Esophagus (tissue), 2 donors: ENCODE data around the gene COL9A3. TPM values are rescaled to one million over a fixed set of nuclear protein-coding genes. Genes with fewer than 3 reads are reported as not detected.
A peak's percentile ranks its signal among the peaks of the same experiment; 100 is the strongest.

Experiments used
- H3K27ac ChIP-seq, 2 donors: one replicate each; pipeline ENCODE4 v1.5.1; 2013; ENCODE audit warnings: low read depth in 2 of 2, mild to moderate bottlenecking in 2 of 2, inconsistent platforms in 1 of 2, low read length in 1 of 2, moderate library complexity in 1 of 2
- H3K27me3 ChIP-seq, 2 donors: one replicate each; pipeline ENCODE4 v1.6.1; 2013; ENCODE audit warnings: low read length in 2 of 2, control low read depth in 1 of 2, mild to moderate bottlenecking in 1 of 2; ENCODE audit not compliant: insufficient read depth in 2 of 2, control insufficient read depth in 1 of 2
- H3K36me3 ChIP-seq, 2 donors: one replicate each; pipeline ENCODE4 v1.6.1; 2013; ENCODE audit warnings: low read length in 1 of 2; ENCODE audit not compliant: control insufficient read depth in 2 of 2, insufficient read depth in 2 of 2
- H3K4me1 ChIP-seq, 2 donors: one replicate each; pipeline ENCODE4 v1.6.1; 2013; ENCODE audit warnings: low read length in 1 of 2; ENCODE audit not compliant: control insufficient read depth in 2 of 2, insufficient read depth in 2 of 2
- H3K4me3 ChIP-seq, 2 donors: one replicate each; pipeline ENCODE4 v1.5.1; 2013; ENCODE audit warnings: low read length in 2 of 2, mild to moderate bottlenecking in 2 of 2, low read depth in 1 of 2, moderate library complexity in 1 of 2
- H3K9me3 ChIP-seq, 2 donors: one replicate each; pipeline ENCODE4 v1.6.1; 2013; ENCODE audit warnings: mild to moderate bottlenecking in 2 of 2, low read depth in 1 of 2, low read length in 1 of 2, moderate library complexity in 1 of 2; ENCODE audit not compliant: control insufficient read depth in 2 of 2, insufficient read depth in 1 of 2
- WGBS, 2 donors: extraction: QIAGEN DNeasy Blood & Tissue Kit; methylation state at CpG; one replicate each; pipeline ENCODE4 v1.1.7; 2013; 5-methylcytosine and 5-hydroxymethylcytosine counted together
- polyA plus RNA-seq, 2 donors: library from polyadenylated mRNA; stranded (reverse); fragments of 200-250 nt; gene quantifications; one replicate each; pipeline ENCODE4 v1.2.3, GENCODE V29; 2013
- donor health status: healthy with polysubstance abuse.
- donor health status: Bipolar disorder and iron deficiency.

The COL9A3 gene
- polyA plus RNA-seq, 2 donors, result 1.4 to 3.8 TPM

- Histone ChIP-seq H3K27me3 (peaks cover 0 to 17% of the 10 kb centered on the region in 2 donors), H3K36me3 (peaks cover 17 to 25% of the 10 kb centered on the region in 2 donors), H3K9me3 (peaks cover 0 to 3% of the 10 kb centered on the region in 2 donors), H3K27ac (no peak overlapping the region), H3K4me3 (no peak overlapping the region), H3K4me1 (peaks cover 3 to 23% of the 10 kb centered on the region in 2 donors)
- 27 to 33% methylated on average over 24 of the region's 24 CpGs for WGBS, 2 donors
Observed at GRCh38 chr20:62815066-62815991, 1.5 kb upstream of the COL9A3 start.

GRCh38 chr20:62816031-62816883, 593 bp upstream of the COL9A3 start:
- H3K9me3 ChIP-seq, result peaks cover 0 to 3% of the 10 kb centered on the region in 2 donors
- peak overlapping the region in 1 of 2 donors; percentile 13 for H3K4me3 ChIP-seq
- 3 to 4% methylated on average over 49 to 57 of the region's 57 CpGs for WGBS, 2 donors
- no peak overlapping the region for H3K27ac ChIP-seq
- peaks cover 3 to 24% of the 10 kb centered on the region in 2 donors for H3K4me1 ChIP-seq
- H3K36me3 ChIP-seq, result peaks cover 11 to 21% of the 10 kb centered on the region in 2 donors
- peaks cover 0 to 17% of the 10 kb centered on the region in 2 donors for H3K27me3 ChIP-seq

- Histone ChIP-seq H3K9me3 (peaks cover 0 to 3% of the 10 kb centered on the region in 2 donors), H3K36me3 (peaks cover 0 to 4% of the 10 kb centered on the region in 2 donors), H3K4me1 (peaks cover 3 to 24% of the 10 kb centered on the region in 2 donors), H3K4me3 (no peak overlapping the region), H3K27me3 (peaks cover 0 to 17% of the 10 kb centered on the region in 2 donors), H3K27ac (no peak overlapping the region)
- 53 to 56% methylated on average over 11 to 12 of the region's 12 CpGs for WGBS, 2 donors
Observed at GRCh38 chr20:62817975-62818591, 1.2 kb downstream of the COL9A3 start.

- Histone ChIP-seq H3K36me3 (no peaks in the 10 kb centered on the region), H3K9me3 (peaks cover 0 to 3% of the 10 kb centered on the region in 2 donors), H3K27ac (no peak overlapping the region), H3K4me3 (no peak overlapping the region), H3K27me3 (peaks cover 0 to 17% of the 10 kb centered on the region in 2 donors), H3K4me1 (peaks cover 3 to 24% of the 10 kb centered on the region in 2 donors)
- 16 to 21% methylated on average over 21 to 25 of the region's 25 CpGs for WGBS, 2 donors
Observed at GRCh38 chr20:62818592-62819493, 2.0 kb downstream of the COL9A3 start.

GRCh38 chr20:62819494-62820174, 2.8 kb downstream of the COL9A3 start:
- Histone ChIP-seq H3K27ac (no peak overlapping the region), H3K36me3 (no peaks in the 10 kb centered on the region), H3K4me3 (no peak overlapping the region), H3K27me3 (peaks cover 0 to 17% of the 10 kb centered on the region in 2 donors), H3K4me1 (peaks cover 4 to 30% of the 10 kb centered on the region in 2 donors), H3K9me3 (peaks cover 0 to 3% of the 10 kb centered on the region in 2 donors)
- 50 to 56% methylated on average over 16 of the region's 16 CpGs for WGBS, 2 donors

GRCh38 chr20:62820208-62820961, 3.5 kb downstream of the COL9A3 start:
- Histone ChIP-seq H3K36me3 (no peaks in the 10 kb centered on the region), H3K4me3 (no peak overlapping the region), H3K27ac (no peak overlapping the region), H3K4me1 (peaks cover 4 to 30% of the 10 kb centered on the region in 2 donors), H3K27me3 (peaks cover 0 to 17% of the 10 kb centered on the region in 2 donors), H3K9me3 (peaks cover 0 to 3% of the 10 kb centered on the region in 2 donors)
- WGBS, 2 donors, result 58 to 64% methylated on average over 23 of the region's 23 CpGs

GRCh38 chr20:62820962-62821725, 4.3 kb downstream of the COL9A3 start:
- no peaks in the 10 kb centered on the region for H3K9me3 ChIP-seq
- 80 to 81% methylated on average over 18 to 19 of the region's 19 CpGs for WGBS, 2 donors
- H3K36me3 ChIP-seq, result no peaks in the 10 kb centered on the region
- no peak overlapping the region for H3K4me3 ChIP-seq
- H3K27ac ChIP-seq, result no peak overlapping the region
- H3K4me1 ChIP-seq, result peaks cover 4 to 33% of the 10 kb centered on the region in 2 donors
- peaks cover 0 to 14% of the 10 kb centered on the region in 2 donors for H3K27me3 ChIP-seq
